Esophagus muscularis mucosa (tissue), 3 donors: ENCODE results near the gene PRDX1.

ENCODE experiments used
- CTCF ChIP-seq, 3 experiments: fragments of 200-600 bp in 2 of 3; fragments of 450-650 bp in 1 of 3; sonication (generic) in 2 of 3; IDR thresholded peaks; one replicate each; pipeline ENCODE4 v1.5.1; 2017 to 2019; ENCODE audit warnings: antibody characterized with exemption in 3 of 3, mild to moderate bottlenecking in 2 of 3, moderate library complexity in 1 of 3
- POLR2A ChIP-seq: fragments of 450-650 bp; IDR thresholded peaks from one replicate; pipeline ENCODE4 v1.6.1; 2017; ENCODE audit warnings: antibody characterized with exemption, moderate library complexity, mild to moderate bottlenecking, low read depth

GRCh38 chr1:45499415-45499769 lies 22.3 kb downstream of the PRDX1 start:
- no peak for TF ChIP-seq CTCF (IDR thresholded peaks at IDR 0.05)
- no peak for TF ChIP-seq POLR2A
